Measurements from ENCODE around the gene LGALS13. TPM values are rescaled to one million over a fixed set of nuclear protein-coding genes. Genes with fewer than 3 reads are reported as not detected.

The LGALS13 gene
- total and polyA plus RNA-seq, 2 of the 8 experiments (the other 6 are each of a cell fraction or from before 2014, with no cell fraction given), result not detected

GRCh38 chr19:39617745-39618144, 15.4 kb downstream of the LGALS13 start:
- DNase-seq (ENCODE audit: low read depth in 1 of 2, low spot score in 2 of 2) (no peak), FAIRE-seq (no peak)
- Histone ChIP-seq H3K9me3 (ENCODE audit: insufficient read depth in 2 of 2, low read depth in 1 of 2, low read length in 1 of 2) (peaks cover 7 to 12% of the 10 kb centered on the region in 2 experiments), H2BK120ac (replicated peaks; ENCODE audit: low read depth, low read length) (no peak overlapping the region), H4K5ac (ENCODE audit: insufficient read length, low read depth, low read length) (no peak overlapping the region), H4K91ac (replicated peaks; ENCODE audit: insufficient read length, low read length) (no peak overlapping the region), H2BK12ac (ENCODE audit: low read depth, low read length) (no peak overlapping the region; the same call in 1 of the 2 replicates), H4K8ac (ENCODE audit: extremely low read depth, insufficient read depth, low read length) (no peak overlapping the region), H4K20me1 (replicated peaks in 1 of 2; ENCODE audit: control insufficient read depth in 1 of 2, insufficient read depth in 2 of 2, low read length in 2 of 2) (no peaks in the 10 kb centered on the region), H3K14ac (ENCODE audit: insufficient read length) (no peak overlapping the region), H3K9ac (replicated peaks in 1 of 4; ENCODE audit: extremely low read depth in 1 of 4, low read depth in 3 of 4, low read length in 3 of 4) (no peak overlapping the region), H3K18ac (ENCODE audit: extremely low read depth, low read length) (no peak overlapping the region), H3K4me3 (ENCODE audit: extremely low read depth in 1 of 4, insufficient read depth in 2 of 4, low read depth in 3 of 4, low read length in 4 of 4) (no peak overlapping the region), H3K27ac (ENCODE audit: low read depth, low read length) (no peak overlapping the region), H2BK20ac (ENCODE audit: low read length) (no peak overlapping the region), H3K79me2 (ENCODE audit: control insufficient read depth in 1 of 2, insufficient read depth in 2 of 2, low read length in 2 of 2) (no peaks in the 10 kb centered on the region), H3K4me2 (ENCODE audit: insufficient read depth in 1 of 2, low read depth in 2 of 2, low read length in 2 of 2) (no peak overlapping the region), H3K79me1 (ENCODE audit: low read depth, low read length) (no peaks in the 10 kb centered on the region), H2AK5ac (ENCODE audit: low read depth, low read length) (no peak overlapping the region), H3K27me3 (replicated peaks in 1 of 4; ENCODE audit: control insufficient read depth in 3 of 4, extremely low read depth in 1 of 4, insufficient read depth in 3 of 4, low read length in 3 of 4) (no peaks in the 10 kb centered on the region), H3K23me2 (ENCODE audit: low read depth, low read length) (no peaks in the 10 kb centered on the region), H2AFZ (ENCODE audit: low read length) (no peak overlapping the region), H3K4me1 (replicated peaks in 1 of 4; ENCODE audit: control insufficient read depth in 3 of 4, insufficient read depth in 4 of 4, low read length in 3 of 4) (no peaks in the 10 kb centered on the region), H3K36me3 (ENCODE audit: control insufficient read depth in 2 of 4, insufficient read depth in 4 of 4, low read length in 3 of 4) (no peaks in the 10 kb centered on the region), H3K23ac (ENCODE audit: insufficient read length) (no peak overlapping the region), H2BK15ac (ENCODE audit: low read length) (no peak overlapping the region), H3K56ac (replicated peaks; ENCODE audit: insufficient read length, low read depth, low read length) (no peak overlapping the region), H3K4ac (replicated peaks; ENCODE audit: insufficient read length, low read depth, low read length) (no peak overlapping the region), H2BK5ac (ENCODE audit: low read depth, low read length) (no peak overlapping the region)
- WGBS, 2 experiments (ENCODE audit: extremely low coverage in 1 of 2, insufficient coverage in 1 of 2, insufficient read length in 1 of 2, insufficient replicate concordance in 2 of 2, low coverage in 1 of 2, low lambda C conversion rate in 2 of 2, missing lambda C conversion rate in 1 of 2), result 88% methylated on average over 1 of the region's 1 CpG; no CpG with 5 or more reads in 1 of the 2 experiments
- ChIA-PET CTCF (ENCODE audit: partially characterized antibody) (no interaction called here), POLR2A (ENCODE audit: partially characterized antibody) (no interaction called here)
- TF ChIP-seq JUN (IDR thresholded peaks at IDR 0.05; ENCODE audit: low read depth, low read length) (no peak), SIX5 (IDR thresholded peaks at IDR 0.05; ENCODE audit: low read depth, low read length) (no peak), CTCF (IDR thresholded peaks at IDR 0.05; ENCODE audit: control extremely low read depth in 1 of 3, insufficient read depth in 1 of 3, low read depth in 1 of 3, low read length in 3 of 3) (no peak), SIN3A (conservative IDR thresholded peaks at IDR 0.05 in 1 of 2, IDR thresholded peaks at IDR 0.05 in 1 of 2; ENCODE audit: low read depth in 1 of 2, low read length in 2 of 2) (no peak), POLR2AphosphoS5 (IDR thresholded peaks at IDR 0.05; ENCODE audit: low read depth, low read length) (no peak), YY1 (IDR thresholded peaks at IDR 0.05; ENCODE audit: low read depth, low read length) (no peak), E2F6 (IDR thresholded peaks at IDR 0.05) (no peak), SIRT6 (IDR thresholded peaks at IDR 0.05; ENCODE audit: low read length) (no peak), POLR2A (IDR thresholded peaks at IDR 0.05; ENCODE audit: control extremely low read depth in 1 of 2, low read depth in 2 of 2, low read length in 2 of 2) (no peak), HDAC2 (IDR thresholded peaks at IDR 0.05; ENCODE audit: borderline replicate concordance in 1 of 2, low read depth in 2 of 2, low read length in 2 of 2) (no peak), TBP (IDR thresholded peaks at IDR 0.05; ENCODE audit: low read depth, low read length) (no peak), KDM5A (IDR thresholded peaks at IDR 0.05; ENCODE audit: low read length) (no peak)

Data from H1 (cell line).